HEK293 (cell line): ENCODE results near the gene XPA.

Experiments
- CTCF ChIA-PET: fragments of 350-600 bp; formaldehyde crosslinking; extraction: SDS; loops from one replicate; lab custom pipeline; 2021; ENCODE audit warnings: antibody characterized with exemption; lab: Yijun Ruan, JAX
- POLR2A ChIA-PET: fragments of 300-600 bp; formaldehyde crosslinking; extraction: SDS; loops from one replicate; lab custom pipeline; 2020; ENCODE audit warnings: antibody characterized with exemption, inconsistent platforms; lab: Yijun Ruan, JAX
- H3K27ac ChIP-seq: fragments of 200-500 bp; sonication (Bioruptor generic); 2 replicates; pipeline ENCODE4 v1.5.1; 2014; ENCODE audit warnings: low read depth, low read length, control low read depth, inconsistent platforms; ENCODE audit errors: extremely low read depth
- H3K36me3 ChIP-seq, 2 experiments: fragments of 200-500 bp in 1 of 2; sonication (Bioruptor generic) in 1 of 2; 1 replicate in 1 of 2; 2 replicates in 1 of 2; pipeline ENCODE4 v1.5.1; 2014 to 2017; ENCODE audit warnings: inconsistent platforms in 2 of 2, low read length in 2 of 2; ENCODE audit not compliant: control insufficient read depth in 2 of 2, insufficient read depth in 1 of 2
- H3K4me1 ChIP-seq: fragments of 200-500 bp; sonication (Bioruptor generic); 2 replicates; pipeline ENCODE4 v1.5.1; 2014; ENCODE audit warnings: mild to moderate bottlenecking, low read length, inconsistent platforms; ENCODE audit not compliant: control insufficient read depth, insufficient read depth
- H3K4me3 ChIP-seq: 2 replicates; pipeline ENCODE4 v1.5.1; 2011; ENCODE audit warnings: low read depth, mild to moderate bottlenecking, control low read depth, low read length, moderate library complexity
- H3K9me3 ChIP-seq: fragments of 200-500 bp; sonication (Bioruptor generic); 2 replicates; pipeline ENCODE4 v1.5.1; 2014; ENCODE audit warnings: low read depth, low read length, inconsistent platforms; ENCODE audit not compliant: control insufficient read depth, insufficient read depth
- ZBTB17 ChIP-seq: fragments of 450-650 bp; formaldehyde crosslinking; IDR thresholded peaks from 2 replicates; pipeline ENCODE4 v1.5.1; 2016; ENCODE audit warnings: missing biosample characterization, missing genetic modification characterization
- ZBTB20 ChIP-seq: fragments of 450-650 bp; formaldehyde crosslinking; IDR thresholded peaks from 2 replicates; pipeline ENCODE4 v1.5.1; 2016; ENCODE audit warnings: missing biosample characterization, missing genetic modification characterization
- ZNF10 ChIP-seq: fragments of 450-650 bp; formaldehyde crosslinking; IDR thresholded peaks from 2 replicates; pipeline ENCODE4 v1.5.1; 2017; ENCODE audit warnings: missing biosample characterization, missing genetic modification characterization
- ZNF280C ChIP-seq: fragments of 450-650 bp; formaldehyde crosslinking; IDR thresholded peaks from 2 replicates; pipeline ENCODE4 v1.5.1; 2016; ENCODE audit warnings: missing biosample characterization, missing genetic modification characterization
- ZNF311 ChIP-seq: fragments of 450-650 bp; formaldehyde crosslinking; IDR thresholded peaks from 2 replicates; pipeline ENCODE4 v1.5.1; 2017; ENCODE audit warnings: missing biosample characterization, missing genetic modification characterization, borderline replicate concordance
- ZNF335 ChIP-seq: fragments of 450-650 bp; formaldehyde crosslinking; conservative IDR thresholded peaks from 2 replicates; pipeline ENCODE4 v1.5.1; 2016; ENCODE audit warnings: missing biosample characterization, missing genetic modification characterization
- ZNF426 ChIP-seq: fragments of 450-650 bp; formaldehyde crosslinking; IDR thresholded peaks from 2 replicates; pipeline ENCODE4 v1.5.1; 2017; ENCODE audit warnings: missing biosample characterization, missing genetic modification characterization, mild to moderate bottlenecking, inconsistent platforms, moderate library complexity
- ZNF768 ChIP-seq: fragments of 450-650 bp; formaldehyde crosslinking; IDR thresholded peaks from 2 replicates; pipeline ENCODE4 v1.5.1; 2018; ENCODE audit warnings: missing biosample characterization, mild to moderate bottlenecking, missing genetic modification characterization
- ZNF792 ChIP-seq: fragments of 450-650 bp; formaldehyde crosslinking; IDR thresholded peaks from 2 replicates; pipeline ENCODE4 v1.5.1; 2016; ENCODE audit warnings: missing biosample characterization, missing genetic modification characterization
- TF ChIP-seq, protein P1 (sequence below): fragments of 450-650 bp; formaldehyde crosslinking; IDR thresholded peaks from 2 replicates; pipeline ENCODE4 v1.5.0; 2017; ENCODE audit warnings: missing biosample characterization, missing genetic modification characterization, borderline replicate concordance
- TF ChIP-seq, protein P2 (sequence below): fragments of 450-650 bp; formaldehyde crosslinking; IDR thresholded peaks from 2 replicates; pipeline ENCODE4 v1.5.1; 2016; ENCODE audit warnings: missing biosample characterization, missing genetic modification characterization
- TF ChIP-seq, protein P3 (sequence below): fragments of 450-650 bp; formaldehyde crosslinking; IDR thresholded peaks from 2 replicates; pipeline ENCODE4 v1.5.1; 2016; ENCODE audit warnings: missing biosample characterization, missing genetic modification characterization

Gene XPA

DNA sequence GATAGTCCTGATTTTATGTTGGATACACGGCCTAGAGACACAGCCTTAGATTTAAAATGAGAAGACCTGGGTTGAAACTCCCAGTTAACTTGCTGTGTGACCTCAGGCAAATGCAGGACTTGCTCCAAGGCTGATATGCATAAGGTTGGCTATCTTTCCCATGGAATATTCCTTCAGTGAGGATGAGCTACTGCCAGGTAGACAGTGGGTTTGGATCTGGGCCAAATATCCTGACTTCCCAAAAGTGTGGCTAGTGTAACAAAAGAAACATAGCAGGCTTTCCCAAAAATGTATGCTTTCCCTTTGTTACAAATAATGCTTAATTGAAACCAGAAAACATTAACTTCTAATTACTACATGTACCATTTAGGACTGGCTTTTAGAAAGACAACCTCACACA is 697 bp upstream of the XPA start:
- ChIA-PET POLR2A (interaction anchor here (1.3 to 2.1 kb wide), 3 partner anchors 65 to 224 kb away, joined by 4 to 19 read pairs (median 9); partner anchors contain the start of genes NCBP1, TRMO and TSTD2), CTCF (interaction anchor here (0.6 to 1.6 kb wide), 5 partner anchors 63 to 720 kb away, joined by 3 to 5 read pairs (median 4); no protein-coding TSS in a partner anchor)
- H3K27ac ChIP-seq, result no peak overlapping the region
- no peaks in the 10 kb centered on the region for H3K9me3 ChIP-seq
- no peak overlapping the region for H3K4me3 ChIP-seq
- peaks cover 4 to 8% of the 10 kb centered on the region in 2 experiments; a peak in 1 of 3 replicates for H3K36me3 ChIP-seq
- TF ChIP-seq ZNF335 (tag by site-specific recombination) (0 out of 2 replicates have a peak, but pooled peaks have one; percentile 25), ZNF311 (tag by site-specific recombination) (no peak), ZNF10 (tag by site-specific recombination) (no peak), ZNF426 (tag by site-specific recombination) (no peak)
- no peaks in the 10 kb centered on the region for H3K4me1 ChIP-seq

DNA sequence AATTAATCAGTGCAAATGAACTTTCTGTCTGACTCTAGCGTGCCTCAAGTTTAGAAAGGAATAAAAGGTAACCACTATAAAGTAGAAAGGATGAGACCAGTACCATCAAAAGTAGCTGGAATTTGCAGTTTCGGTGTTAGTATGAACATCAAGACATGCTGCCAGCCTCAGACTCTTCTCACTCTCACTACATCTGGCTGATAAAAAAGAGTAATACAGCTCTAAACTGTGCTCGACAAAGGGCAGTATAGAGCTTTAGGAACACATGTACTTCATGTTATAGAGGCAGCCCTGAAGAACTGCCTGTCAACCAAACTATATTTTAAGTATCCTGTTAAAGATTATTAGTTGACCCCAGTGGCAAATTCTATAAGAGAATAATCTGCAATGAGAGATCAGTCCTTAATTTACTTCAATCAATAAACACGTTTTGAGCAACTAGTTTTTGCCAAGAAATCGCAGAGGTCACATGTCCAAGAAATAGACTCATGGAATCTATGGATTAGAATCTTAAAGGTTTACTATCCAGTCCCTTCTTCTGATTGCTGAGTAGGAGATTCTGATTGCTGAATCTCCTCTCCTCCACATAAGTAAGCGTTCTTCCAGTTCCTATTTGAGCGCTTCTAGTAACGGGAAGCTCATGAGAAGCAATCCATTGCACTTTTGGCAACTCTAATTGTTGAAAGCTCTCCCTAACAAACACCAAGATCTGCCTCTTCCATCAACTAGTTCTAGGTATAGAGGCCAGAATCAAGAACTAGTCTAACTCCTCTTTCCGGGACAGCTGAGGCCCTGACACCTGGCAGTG is 941 bp downstream of the XPA start:
- ChIA-PET CTCF (interaction anchor here (0.5 to 2.1 kb wide), 7 partner anchors 10 to 291 kb away, joined by 3 to 8 read pairs (median 4); no protein-coding TSS in a partner anchor), POLR2A (interaction anchor here (0.6 to 2.1 kb wide), 6 partner anchors 9 to 360 kb away, joined by 3 to 19 read pairs (median 4); partner anchors contain the start of genes NANS, NCBP1 and TSTD2)
- TF ChIP-seq ZBTB20 (tag by site-specific recombination), result 0 out of 2 replicates have a peak, but pooled peaks have one; percentile 96
- TF ChIP-seq ZBTB17, result peak; percentile 65
- TF ChIP-seq, protein P1, sequence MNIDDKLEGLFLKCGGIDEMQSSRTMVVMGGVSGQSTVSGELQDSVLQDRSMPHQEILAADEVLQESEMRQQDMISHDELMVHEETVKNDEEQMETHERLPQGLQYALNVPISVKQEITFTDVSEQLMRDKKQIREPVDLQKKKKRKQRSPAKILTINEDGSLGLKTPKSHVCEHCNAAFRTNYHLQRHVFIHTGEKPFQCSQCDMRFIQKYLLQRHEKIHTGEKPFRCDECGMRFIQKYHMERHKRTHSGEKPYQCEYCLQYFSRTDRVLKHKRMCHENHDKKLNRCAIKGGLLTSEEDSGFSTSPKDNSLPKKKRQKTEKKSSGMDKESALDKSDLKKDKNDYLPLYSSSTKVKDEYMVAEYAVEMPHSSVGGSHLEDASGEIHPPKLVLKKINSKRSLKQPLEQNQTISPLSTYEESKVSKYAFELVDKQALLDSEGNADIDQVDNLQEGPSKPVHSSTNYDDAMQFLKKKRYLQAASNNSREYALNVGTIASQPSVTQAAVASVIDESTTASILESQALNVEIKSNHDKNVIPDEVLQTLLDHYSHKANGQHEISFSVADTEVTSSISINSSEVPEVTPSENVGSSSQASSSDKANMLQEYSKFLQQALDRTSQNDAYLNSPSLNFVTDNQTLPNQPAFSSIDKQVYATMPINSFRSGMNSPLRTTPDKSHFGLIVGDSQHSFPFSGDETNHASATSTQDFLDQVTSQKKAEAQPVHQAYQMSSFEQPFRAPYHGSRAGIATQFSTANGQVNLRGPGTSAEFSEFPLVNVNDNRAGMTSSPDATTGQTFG (tag by site-specific recombination), result no peak
- H3K9me3 ChIP-seq, result no peaks in the 10 kb centered on the region
- H3K36me3 ChIP-seq, result peaks cover 7 to 18% of the 10 kb centered on the region in 2 experiments; a peak in 2 of 3 replicates
- peak overlapping the region; percentile 74; the same call in 1 of the 2 replicates for H3K27ac ChIP-seq
- H3K4me1 ChIP-seq, result no peaks in the 10 kb centered on the region
- peak overlapping the region; percentile 96 for H3K4me3 ChIP-seq

DNA sequence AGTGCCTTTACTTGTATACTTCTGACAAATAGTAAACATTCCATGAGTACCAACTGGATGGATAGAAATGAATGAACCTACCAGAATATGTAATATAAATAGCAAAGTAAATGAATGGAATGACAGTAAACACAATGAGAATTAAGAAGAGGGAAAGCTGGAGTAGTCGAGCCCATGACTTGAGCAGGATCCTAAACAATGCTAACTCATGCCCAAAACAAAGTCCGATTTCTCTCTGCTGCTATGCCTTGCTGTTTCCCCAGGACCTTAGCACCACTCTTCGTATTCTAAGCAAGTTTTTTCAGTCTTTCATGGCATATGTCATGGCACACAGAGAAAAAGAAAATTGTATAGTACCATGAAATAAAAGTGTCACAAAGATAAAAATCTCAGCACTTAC is 1.8 kb downstream of the XPA start:
- Histone ChIP-seq H3K9me3 (no peaks in the 10 kb centered on the region), H3K4me3 (peak overlapping the region; percentile 96), H3K4me1 (no peaks in the 10 kb centered on the region), H3K36me3 (peaks cover 8 to 25% of the 10 kb centered on the region in 2 experiments; a peak in 2 of 3 replicates), H3K27ac (no peak overlapping the region)
- TF ChIP-seq, protein P2, sequence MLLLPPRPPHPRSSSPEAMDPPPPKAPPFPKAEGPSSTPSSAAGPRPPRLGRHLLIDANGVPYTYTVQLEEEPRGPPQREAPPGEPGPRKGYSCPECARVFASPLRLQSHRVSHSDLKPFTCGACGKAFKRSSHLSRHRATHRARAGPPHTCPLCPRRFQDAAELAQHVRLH (tag by site-specific recombination), result no peak
- TF ChIP-seq ZNF792 (tag by site-specific recombination) (no peak), ZNF768 (tag by site-specific recombination) (no peak), ZNF280C (no peak)
- TF ChIP-seq, protein P3, sequence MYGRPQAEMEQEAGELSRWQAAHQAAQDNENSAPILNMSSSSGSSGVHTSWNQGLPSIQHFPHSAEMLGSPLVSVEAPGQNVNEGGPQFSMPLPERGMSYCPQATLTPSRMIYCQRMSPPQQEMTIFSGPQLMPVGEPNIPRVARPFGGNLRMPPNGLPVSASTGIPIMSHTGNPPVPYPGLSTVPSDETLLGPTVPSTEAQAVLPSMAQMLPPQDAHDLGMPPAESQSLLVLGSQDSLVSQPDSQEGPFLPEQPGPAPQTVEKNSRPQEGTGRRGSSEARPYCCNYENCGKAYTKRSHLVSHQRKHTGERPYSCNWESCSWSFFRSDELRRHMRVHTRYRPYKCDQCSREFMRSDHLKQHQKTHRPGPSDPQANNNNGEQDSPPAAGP (tag by site-specific recombination), result no peak
- ChIA-PET POLR2A (interaction anchor here (1.4 kb wide), 1 partner anchor 10 kb away, joined by 4 read pairs; no protein-coding TSS in a partner anchor), CTCF (interaction anchor here (0.5 to 2.1 kb wide), 4 partner anchors 10 to 292 kb away, joined by 3 to 8 read pairs (median 4); no protein-coding TSS in a partner anchor)
